22Rv1 (cell line): ENCODE results near the gene CCDC182.

ENCODE experiments used
- CTCF ChIP-seq: fragments of 450-650 bp; IDR thresholded peaks from 2 replicates; pipeline ENCODE4 v1.5.1; 2017; ENCODE audit warnings: mild to moderate bottlenecking
- ZFX ChIP-seq: fragments of 450-650 bp; IDR thresholded peaks from 2 replicates; pipeline ENCODE4 v1.6.1; 2017; ENCODE audit warnings: antibody characterized with exemption, borderline replicate concordance

GRCh38 chr17:57721967-57722703 is 23.0 kb downstream of the CCDC182 start:
- TF ChIP-seq CTCF (no peak), ZFX (no peak)
